Esophagus muscularis mucosa (tissue), 4 donors: ENCODE results near the gene MFSD2B.

Experiments used
- CTCF ChIP-seq, 3 experiments: fragments of 200-600 bp in 2 of 3; fragments of 450-650 bp in 1 of 3; sonication (generic) in 2 of 3; IDR thresholded peaks; one replicate each; pipeline ENCODE4 v1.5.1; 2017 to 2019; ENCODE audit warnings: antibody characterized with exemption in 3 of 3, mild to moderate bottlenecking in 2 of 3, moderate library complexity in 1 of 3
- EP300 ChIP-seq: sonication (generic); formaldehyde crosslinking; IDR thresholded peaks from one replicate; pipeline ENCODE4 v1.6.1; 2017; ENCODE audit warnings: antibody characterized with exemption
- POLR2A ChIP-seq: fragments of 450-650 bp; IDR thresholded peaks from one replicate; pipeline ENCODE4 v1.6.1; 2017; ENCODE audit warnings: antibody characterized with exemption, moderate library complexity, mild to moderate bottlenecking, low read depth
- POLR2AphosphoS5 ChIP-seq, 2 donors: sonication (generic); formaldehyde crosslinking; IDR thresholded peaks; one replicate each; pipeline ENCODE4 v1.6.1; 2017; ENCODE audit warnings: antibody characterized with exemption in 2 of 2

- TF ChIP-seq CTCF (IDR thresholded peaks at IDR 0.05), result no peak
- TF ChIP-seq POLR2A, result no peak
- TF ChIP-seq POLR2AphosphoS5 (IDR thresholded peaks at IDR 0.05), result no peak
- TF ChIP-seq EP300, result no peak
Observed at GRCh38 chr2:24008672-24009366, 1.1 kb upstream of the MFSD2B start.
